Ovary (tissue), 3 donors: Measurements from ENCODE around the gene MEGF9.

Experiments
- CTCF ChIP-seq, 3 donors: fragments of 450-650 bp in 2 of 3; fragments of 200-600 bp in 1 of 3; IDR thresholded peaks; one replicate each; pipeline versions ENCODE4 v1.5.1 to v1.8.0; 2016 to 2022; ENCODE audit warnings: antibody characterized with exemption in 3 of 3, mild to moderate bottlenecking in 1 of 3
- EP300 ChIP-seq: sonication (generic); formaldehyde crosslinking; IDR thresholded peaks from one replicate; pipeline ENCODE4 v1.6.1; 2017; ENCODE audit warnings: antibody characterized with exemption
- donor health status: DM: no; HTN: no; CAD: no.

GRCh38 chr9:120759755-120760400 is 45.6 kb upstream of the MEGF9 start:
- TF ChIP-seq CTCF (IDR thresholded peaks at IDR 0.05) (no peak), EP300 (no peak)
